ENCODE results near the gene FBLL1.
"Not testable (repeated sequence)": the region's sequence is repeated elsewhere in the genome, so short reads cannot be mapped to it uniquely, and the experiment has no call there.

FBLL1 gene

DNA sequence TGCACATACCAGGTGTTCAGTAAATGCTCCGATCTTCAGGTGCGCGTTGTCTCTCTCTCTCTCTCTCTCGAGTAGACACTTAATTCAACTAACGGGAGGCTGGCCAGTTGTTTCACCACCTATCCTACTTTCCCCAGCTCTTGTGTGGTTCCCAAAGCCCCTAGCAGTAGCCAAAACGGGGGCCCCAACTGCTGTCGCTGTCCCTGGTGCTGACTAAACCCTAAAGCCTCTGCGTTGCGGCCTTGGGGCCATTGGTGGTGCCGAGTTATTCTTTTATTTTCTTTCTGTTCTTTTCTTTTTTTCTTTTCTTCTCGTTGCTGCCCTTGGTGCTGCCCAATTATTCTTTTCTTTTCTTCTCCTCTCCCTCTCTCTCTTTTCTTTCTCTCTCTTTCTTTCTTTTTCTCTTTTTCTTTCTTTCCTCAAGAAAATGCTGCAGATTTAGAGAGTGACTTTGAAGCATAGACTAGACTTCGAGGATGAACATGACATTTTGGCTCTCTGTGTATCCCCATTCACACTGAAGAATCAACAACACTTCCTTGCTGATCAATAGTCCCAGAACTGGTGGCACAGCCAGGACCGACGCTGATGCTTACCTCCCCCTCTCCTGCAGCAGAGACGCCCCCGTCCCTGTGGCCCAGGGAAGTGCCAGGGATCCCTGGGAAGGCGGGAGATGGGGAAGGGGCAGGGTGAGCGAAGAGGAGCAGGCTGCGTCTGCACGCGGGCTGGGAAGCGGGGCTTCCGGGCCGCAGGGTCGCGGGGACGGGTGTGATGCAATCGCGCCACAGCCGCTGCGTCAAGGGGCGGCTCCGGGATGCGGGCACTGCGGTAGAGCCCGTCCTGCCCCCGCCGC lies at the start of gene FBLL1:
Gene FBLL1 (plus strand): TSS at position 785 of the 853 bp plus-strand sequence. CDS start 200 bp downstream, outside the sequence.
- no peak for DNase-seq (ENCODE audit: low read depth in 2 of 2)

DNA sequence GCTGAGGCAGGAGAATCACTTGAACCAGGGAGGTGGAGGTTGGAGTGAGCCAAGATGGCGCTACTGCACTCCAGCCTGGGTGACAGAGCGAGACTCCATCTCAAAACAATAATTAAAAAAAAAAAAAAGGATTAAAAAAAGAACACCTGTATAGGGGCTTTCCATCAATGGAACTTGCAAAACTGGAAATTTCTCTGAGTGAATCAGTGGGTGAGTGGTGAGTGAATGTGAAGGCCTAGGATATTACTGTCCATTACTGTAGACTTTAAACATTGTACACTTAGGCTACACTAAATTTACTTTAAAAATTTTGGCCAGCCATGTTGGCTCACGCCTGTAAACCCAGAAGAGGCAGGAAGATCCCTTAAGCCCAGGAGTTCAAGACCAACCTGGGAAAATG lies 48.5 kb upstream of the FBLL1 start:
- DNase-seq (ENCODE audit: low read depth in 2 of 2) = no peak

DNA sequence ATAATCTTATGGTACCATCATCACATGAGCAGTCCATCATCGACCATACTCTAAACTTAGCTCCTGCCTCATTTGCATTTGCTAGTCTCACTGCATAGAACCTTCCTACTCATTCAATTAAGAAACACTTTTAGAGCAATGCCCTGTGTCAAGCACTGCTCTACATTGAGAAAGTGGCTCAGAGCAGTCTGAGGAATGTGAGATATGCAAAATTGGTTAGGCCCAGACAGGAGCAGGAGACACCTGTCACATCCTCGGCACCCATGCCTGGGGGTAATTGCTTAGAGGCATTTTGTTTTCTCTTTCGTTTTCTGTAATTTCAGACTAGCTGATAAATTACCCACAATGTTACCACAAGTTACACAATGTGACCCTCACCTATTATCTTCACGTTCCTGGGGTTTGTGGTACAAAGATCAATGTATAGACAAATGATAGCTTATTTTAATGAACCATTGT lies 47.7 kb upstream of the FBLL1 start:
- no peak for DNase-seq (ENCODE audit: low read depth in 2 of 2)

DNA sequence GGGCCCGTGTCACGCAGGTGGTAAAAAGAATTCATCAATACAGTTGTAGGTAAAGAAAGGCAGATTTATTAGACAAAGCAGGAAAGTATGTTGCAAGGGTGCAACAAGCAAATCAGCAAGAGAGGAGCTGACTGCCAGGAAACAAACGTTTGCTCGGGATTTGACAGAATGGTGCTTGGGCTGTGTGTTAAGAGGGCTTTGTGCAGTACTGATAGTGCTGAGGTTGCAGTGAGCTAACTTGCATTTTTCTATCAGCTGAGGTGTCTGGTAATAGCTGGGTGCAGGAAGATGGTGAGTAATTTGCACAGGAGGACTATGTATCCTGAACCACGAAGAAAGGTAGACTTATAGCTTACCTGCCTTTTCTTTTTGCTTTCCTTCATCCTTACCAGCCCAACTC lies 46.7 kb upstream of the FBLL1 start:
- no peak for DNase-seq (ENCODE audit: low read depth in 2 of 2)

DNA sequence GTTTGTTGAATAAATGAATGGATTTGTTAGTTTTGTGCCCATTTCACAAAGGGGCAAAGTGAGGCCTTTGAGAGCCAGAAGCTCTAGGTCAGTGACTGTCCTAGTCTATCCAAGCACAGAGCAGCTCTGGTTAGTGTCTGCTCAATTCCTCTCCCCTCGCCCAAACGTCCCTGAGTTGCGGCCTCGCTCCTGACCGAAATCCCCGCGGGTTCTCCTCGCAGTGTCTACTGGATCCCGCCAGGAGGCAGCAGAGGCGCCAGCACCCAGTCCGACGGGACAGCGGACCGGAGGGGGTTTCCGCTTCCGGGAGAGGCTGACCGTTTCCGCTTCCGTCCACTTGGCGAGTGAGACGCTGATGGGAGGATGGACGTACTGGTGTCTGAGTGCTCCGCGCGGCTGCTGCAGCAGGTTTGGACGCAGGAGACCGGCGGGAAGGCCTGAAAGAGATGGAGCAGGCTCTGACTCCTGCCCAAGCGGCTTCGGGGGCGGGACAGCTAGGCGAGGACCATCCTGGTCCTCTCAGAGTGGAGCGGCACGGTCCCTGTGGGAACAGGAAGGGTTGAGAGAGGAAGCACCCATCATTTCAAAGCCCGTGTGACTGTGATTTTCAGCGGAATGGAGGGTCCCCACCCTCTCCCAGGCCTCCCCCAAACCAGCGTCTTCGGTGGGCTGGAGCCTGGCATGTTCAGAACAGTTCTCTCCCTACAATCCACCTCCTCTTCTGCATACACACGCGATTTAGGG lies 42.8 kb upstream of the FBLL1 start, which contains the start of gene RARS1:
Gene RARS1 (plus strand): TSS at position 336 of the 744 bp plus-strand sequence. CDS start 28 bp downstream, at position 364.
- peak; percentile 84 to 92 for DNase-seq (ENCODE audit: low read depth in 2 of 2)

DNA sequence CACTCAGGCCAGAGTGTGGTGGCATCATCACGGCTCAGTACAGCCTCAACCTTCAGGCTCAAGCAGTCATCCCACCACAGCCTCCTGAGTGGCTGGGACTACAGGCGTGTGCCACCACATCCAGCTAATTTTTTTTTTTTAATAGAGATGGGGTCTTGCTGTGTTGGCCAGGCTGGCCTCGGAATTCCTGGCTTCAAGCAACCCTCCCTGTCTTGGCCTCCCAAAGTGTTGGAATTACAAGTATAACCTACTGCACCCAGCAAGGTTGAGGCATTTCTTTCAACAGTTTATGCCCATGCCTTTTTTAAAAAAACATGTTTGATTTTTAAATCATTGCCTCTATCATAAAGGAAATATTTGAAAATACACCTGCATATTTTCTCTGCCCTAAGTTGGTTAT lies 40.0 kb upstream of the FBLL1 start:
- no peak for DNase-seq (ENCODE audit: low read depth in 2 of 2)

DNA sequence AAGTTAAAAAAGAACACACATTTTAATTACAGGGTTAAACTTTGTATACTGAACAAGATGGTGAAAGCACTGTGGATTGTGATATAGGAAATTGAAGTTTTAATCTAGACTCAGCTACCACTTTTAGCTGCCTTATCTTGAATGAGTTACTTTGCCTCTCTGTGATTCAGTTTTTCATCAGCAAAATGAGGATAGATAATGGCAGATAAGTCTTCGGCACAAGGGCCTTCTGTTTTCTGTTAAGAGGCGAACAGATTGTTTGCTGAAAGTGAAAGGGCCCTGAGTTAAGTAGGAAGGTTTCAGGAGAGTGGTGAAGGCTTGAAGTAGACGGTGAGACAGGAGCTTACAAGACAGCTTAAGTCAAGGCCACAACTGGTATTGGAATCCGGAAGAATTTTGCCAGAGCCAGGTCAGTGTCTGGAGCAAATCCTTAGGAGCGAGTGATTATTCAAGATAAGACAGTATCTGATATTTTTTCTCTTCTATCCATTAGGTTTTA lies 35.0 kb upstream of the FBLL1 start:
- no peak for DNase-seq (ENCODE audit: low read depth in 2 of 2)

DNA sequence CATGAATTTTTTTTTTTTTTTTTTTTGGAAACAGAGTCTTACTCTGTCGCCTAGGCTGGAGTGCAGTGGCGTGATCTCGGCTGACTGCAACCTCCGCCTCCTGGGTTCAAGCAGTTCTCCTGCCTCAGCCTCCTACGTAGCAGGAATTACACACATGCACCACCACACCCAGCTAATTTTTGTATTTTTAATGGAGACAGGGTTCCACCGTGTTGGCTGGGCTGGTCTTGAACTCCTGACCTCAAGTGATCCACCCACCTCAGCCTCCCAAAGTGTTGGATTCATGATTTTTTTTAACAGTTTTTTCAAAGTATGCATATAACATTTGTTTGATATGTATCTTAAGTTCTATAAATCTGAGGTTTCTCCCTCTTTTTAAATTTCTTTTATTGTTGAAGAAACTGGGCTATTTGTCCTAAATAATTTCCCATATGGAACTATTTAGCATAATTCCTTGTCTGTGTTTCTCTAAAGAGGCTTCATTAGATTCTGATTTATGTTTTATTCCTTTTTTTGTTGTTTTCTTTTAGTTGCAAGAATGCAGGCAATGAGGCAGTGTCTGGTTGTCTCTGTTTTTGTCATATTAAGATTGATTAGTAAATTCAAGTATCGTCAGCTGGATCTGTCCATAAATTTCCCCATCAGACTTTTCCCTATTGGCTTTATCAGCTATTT lies 26.4 kb upstream of the FBLL1 start:
- DNase-seq (ENCODE audit: low read depth in 2 of 2) = no peak

DNA sequence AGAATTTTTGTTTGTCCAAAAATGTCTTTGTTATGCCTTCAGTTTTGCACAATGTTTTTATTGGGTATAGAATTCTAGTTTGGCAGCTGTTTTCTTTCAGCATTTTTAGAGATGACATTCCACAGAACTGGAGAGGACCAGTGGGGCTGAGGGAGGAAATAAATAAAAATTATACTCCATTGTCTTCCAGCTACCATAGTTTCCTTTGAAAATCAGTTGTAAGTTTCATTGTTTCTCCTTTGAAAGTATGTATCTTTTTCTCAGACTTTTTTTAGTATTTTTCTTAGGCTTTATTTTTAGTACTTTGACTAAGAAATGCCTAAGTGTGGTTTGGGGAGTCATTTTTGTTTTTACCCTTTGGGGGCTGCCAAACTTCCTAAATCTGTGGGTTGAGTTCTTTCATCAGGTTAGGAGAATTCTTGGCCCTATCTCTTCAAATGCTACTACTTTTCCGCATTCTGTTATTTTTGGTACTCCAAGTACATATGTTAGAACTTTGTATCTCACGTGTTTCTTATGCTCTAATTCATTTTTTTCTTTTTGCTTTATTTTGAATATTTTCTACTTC lies 15.2 kb upstream of the FBLL1 start:
- no peak for DNase-seq (ENCODE audit: low read depth in 2 of 2)

DNA sequence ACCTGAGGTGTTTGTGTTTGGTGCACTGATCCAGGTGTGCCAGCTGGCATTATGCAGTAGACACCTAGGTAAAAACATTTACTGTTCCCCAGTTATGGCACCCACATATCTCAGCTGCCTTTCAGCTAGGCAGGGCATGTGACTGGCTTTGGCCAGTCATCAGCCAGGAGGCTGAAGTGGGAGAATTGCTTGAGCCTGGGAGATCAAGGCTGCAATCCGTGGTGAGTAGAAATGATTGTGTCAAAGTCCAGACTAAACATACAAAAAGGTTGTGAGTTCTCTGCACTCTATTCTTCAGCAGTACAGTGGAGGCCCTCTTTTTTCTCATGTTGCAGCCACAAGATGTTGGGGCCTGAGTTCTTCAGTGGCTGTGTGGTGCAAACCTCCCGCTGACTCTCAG lies 3.2 kb upstream of the FBLL1 start:
- no peak for DNase-seq (ENCODE audit: low read depth in 2 of 2)

DNA sequence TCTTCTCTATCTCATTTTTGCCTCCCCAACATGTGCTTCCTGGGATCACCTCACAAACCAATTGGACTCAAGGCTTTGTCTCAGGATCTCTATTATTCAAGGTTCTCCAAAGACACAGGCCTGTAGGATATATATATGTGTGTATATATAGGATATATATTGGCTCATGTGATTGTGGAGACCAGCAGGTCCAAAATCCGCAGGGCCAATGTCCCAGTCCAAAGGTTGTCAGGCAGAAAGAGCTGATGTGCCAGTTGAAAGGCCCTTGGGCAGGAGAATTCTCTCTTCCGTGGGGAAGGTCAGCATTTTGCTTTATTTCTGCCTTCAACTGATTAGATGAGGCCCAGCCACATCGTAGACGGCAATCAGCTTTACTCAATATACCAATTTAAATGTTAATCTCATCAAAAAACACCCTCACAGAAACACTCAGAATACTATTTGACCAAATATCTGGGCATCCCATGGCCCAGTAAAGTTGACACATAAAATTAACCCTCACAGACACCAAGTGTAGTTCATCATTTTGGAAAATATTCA lies 1.3 kb upstream of the FBLL1 start:
- DNase-seq (ENCODE audit: low read depth in 2 of 2) = no peak

DNA sequence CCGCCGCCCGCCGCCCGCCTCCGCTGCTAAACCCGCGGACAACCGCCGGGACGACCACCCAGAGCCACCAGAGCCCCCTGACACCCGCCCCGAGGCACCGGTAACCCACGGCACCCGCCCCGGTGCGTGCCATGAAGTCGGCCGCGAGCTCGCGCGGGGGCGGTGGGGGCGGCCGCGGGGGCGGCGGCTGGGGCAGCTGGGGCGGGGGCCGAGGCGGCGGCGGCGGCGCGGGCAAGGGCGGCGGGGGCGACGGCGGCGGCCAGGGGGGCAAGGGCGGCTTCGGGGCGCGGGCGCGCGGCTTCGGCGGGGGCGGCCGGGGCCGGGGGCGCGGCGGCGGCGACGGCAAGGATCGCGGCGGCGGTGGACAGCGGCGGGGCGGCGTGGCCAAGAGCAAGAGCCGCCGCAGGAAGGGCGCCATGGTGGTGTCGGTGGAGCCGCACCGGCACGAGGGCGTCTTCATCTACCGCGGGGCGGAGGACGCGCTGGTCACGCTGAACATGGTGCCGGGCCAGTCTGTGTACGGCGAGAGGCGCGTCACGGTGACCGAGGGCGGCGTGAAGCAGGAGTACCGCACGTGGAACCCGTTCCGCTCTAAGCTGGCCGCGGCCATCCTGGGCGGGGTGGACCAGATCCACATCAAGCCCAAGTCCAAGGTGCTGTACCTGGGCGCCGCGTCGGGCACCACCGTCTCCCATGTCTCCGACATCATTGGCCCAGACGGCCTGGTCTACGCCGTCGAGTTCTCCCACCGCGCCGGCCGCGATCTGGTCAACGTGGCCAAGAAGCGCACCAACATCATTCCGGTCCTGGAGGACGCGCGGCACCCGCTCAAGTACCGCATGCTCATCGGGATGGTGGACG lies 499 bp downstream of the FBLL1 start:
- DNase-seq (ENCODE audit: low read depth in 2 of 2) = no peak

DNA sequence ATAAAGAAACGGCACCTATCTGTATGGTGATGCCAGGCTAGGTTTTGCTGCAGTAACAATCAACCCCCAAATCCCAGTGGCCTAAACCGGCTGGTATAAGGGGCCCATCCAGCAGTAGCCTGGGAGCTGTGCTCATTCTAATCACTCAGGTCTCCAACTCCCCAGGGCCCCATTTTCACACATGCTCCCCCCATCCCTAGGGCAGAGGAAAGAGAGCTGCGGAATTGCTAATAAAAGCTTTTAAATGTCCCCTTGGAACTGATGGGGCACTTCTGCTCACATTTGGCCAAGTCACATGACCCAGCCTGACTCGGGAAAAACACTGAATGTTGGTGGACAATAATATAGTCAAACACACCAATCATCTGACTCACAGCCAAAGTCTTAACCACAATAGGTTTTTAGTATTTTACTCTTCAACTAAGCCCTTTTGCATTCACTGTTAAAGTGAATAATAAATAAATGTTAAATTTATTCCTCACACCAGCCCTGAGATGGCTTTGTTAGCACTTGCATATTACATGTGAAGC lies 1.6 kb downstream of the FBLL1 start:
- DNase-seq (ENCODE audit: low read depth in 2 of 2) = no peak

DNA sequence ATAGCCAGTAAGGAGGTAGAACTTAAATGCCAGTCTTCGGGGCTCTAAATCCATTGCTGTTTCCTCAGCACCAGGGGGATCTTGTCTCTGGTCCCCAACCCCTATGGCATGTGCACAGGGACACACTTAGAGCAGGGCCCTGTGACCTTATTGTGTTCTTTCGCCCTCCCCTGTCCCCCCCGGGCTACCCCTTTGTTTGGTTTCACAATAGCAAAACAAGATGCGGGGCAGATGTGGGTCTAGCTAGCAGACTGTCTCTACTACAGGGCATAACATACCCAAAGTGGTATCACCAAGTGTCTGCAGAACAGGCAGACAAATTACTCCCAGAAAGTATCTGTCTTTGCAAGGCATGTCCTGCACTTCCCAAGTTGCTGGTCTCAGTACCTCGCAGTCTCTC lies 2.1 kb downstream of the FBLL1 start:
- DNase-seq (ENCODE audit: low read depth in 2 of 2) = no peak

DNA sequence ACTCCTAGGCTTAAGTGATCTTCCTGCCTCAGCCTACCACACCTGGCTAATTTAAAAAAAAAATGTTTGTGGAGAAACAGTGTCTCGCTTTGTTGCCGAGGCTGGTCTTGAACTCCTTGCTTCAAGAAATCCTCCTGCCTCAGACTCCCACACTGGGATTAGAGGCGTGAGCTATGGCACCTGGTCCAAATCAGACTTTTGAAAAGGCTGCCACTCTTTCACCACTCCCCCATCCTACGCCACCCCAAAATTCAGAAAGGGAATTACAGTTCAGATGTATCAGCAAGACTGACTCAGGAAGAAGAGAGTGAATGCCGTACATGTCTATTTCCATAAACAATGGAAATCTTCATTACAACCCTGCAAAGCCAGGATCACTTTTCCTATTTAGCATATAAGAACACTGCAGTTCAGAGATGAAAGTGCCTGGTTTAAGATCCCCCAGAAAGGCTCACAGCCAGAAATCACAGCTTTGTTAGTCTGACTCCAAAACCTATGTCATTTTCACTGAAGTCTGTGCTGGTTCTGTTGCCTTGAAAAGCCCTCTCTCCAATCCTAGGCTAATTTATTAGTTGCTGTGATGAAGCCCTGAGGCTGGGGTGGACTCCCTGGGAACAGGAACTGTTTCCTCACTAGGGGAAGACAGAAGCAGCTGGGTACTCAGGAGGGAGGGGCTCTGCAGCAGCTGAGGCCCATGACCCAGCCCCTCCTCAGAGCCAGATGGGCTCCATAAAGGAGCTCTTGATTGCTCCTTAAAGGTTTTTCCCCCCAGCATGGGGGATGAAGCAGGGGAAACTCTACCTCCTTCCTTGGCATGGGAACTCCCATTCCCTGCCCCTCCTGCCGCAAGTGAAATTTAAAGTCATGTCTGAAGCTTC lies 3.1 kb downstream of the FBLL1 start:
- no peak for DNase-seq (ENCODE audit: low read depth in 2 of 2)

DNA sequence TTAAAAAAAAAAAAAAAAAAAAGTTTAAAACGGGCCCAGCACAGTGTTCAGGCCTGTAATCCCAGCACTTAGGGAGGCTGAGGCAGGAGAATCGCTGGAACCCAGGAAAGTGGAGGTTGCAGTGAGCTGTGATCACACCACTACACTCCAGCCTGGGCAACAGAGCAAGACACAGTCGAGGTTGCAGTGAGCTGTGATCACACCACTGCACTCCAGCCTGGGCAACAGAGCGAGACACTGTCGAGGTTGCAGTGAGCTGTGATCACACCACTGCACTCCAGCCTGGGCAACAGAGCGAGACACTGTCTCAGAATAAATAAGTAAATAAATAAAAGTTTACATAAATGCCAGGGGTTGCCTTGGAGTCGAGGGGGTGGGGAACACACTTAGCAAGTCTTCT lies 5.2 kb downstream of the FBLL1 start:
- not testable (repeated sequence) for DNase-seq (ENCODE audit: low read depth in 2 of 2)

DNA sequence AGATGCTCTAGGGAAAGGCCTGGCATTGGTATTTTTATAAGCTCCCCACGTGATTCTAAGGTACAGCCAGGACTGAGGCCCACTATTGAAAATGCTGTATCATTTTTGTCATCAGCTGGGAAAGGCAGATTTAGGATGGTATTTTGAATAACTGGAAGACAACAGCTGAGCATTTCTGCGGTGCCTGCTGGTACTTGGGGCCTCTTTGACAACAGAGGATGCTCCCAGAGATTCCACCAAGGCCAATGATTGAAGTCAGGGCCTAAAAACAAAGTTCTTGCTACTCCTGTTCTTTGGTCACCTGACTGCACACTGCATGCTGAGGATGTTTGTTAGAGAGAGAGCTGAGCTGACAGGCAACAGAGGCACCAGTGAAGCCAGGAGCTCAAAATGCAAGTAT lies 8.1 kb downstream of the FBLL1 start:
- DNase-seq (ENCODE audit: low read depth in 2 of 2) = no peak

DNA sequence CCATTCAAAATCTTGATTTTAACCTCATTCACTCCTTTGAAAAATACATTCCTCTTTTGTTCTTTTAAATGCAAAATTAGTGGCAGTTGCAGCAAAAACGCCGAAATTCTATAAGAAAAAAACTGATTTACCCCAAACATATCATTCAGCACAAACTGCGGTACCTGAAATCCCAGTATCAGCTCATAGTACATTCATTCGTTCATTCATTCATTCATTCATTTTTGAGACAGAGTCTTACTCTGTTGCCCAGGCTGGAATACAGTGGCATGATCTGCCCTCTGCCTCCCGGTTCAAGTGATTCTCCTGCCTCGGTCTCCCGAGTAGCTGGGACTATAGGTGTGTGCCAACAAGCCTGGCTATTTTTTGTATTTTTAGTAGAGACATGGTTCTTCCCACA lies 20.4 kb downstream of the FBLL1 start:
- DNase-seq (ENCODE audit: low read depth in 2 of 2) = no peak

DNA sequence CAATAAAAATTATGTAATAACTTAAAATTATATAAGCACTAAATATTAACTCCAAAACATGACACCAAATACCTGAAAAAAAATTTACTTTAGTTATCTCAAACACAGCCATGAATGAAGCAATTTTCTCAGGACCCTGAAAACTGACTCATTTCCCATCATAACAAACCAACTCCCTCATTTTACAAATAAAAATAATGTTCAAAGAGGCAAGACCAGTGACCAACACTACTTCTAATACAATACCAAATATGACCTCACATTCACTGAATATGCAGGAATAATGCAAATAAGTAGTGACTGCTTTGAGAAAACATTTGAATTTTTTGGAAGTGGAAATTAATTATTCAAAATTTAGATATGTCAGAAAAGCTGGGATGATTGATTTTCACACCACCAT lies 21.6 kb downstream of the FBLL1 start:
- DNase-seq (ENCODE audit: low read depth in 2 of 2) = no peak

Measured in stimulated activated CD4-positive, alpha-beta T cell treated with anti-CD3 and anti-CD28 coated beads, Interleukin-4, amount 100 ng/mL, for 48 hours (primary cell).